ENCODE measurements around the gene RPS4Y1. TPM values are rescaled to one million over a fixed set of nuclear protein-coding genes. Genes with fewer than 3 reads are reported as not detected.

The RPS4Y1 gene
- total and polyA plus RNA-seq, 8 donors: 0.58 to 555 (median 168) TPM; not detected in 1

- Histone ChIP-seq H3K4me3 (no peak overlapping the region), H3K4me1 (no peaks in the 10 kb centered on the region), H3K36me3 (no peaks in the 10 kb centered on the region), H3K9me3 (no peaks in the 10 kb centered on the region), H3K27me3 (no peaks in the 10 kb centered on the region), H3K27ac (no peak overlapping the region)
- WGBS, 5 donors: 17 to 24% (median 23%) methylated on average over 3 of the region's 3 CpGs; no CpG with 5 or more reads in 2 of the 5 donors
- TF ChIP-seq, protein P1, sequence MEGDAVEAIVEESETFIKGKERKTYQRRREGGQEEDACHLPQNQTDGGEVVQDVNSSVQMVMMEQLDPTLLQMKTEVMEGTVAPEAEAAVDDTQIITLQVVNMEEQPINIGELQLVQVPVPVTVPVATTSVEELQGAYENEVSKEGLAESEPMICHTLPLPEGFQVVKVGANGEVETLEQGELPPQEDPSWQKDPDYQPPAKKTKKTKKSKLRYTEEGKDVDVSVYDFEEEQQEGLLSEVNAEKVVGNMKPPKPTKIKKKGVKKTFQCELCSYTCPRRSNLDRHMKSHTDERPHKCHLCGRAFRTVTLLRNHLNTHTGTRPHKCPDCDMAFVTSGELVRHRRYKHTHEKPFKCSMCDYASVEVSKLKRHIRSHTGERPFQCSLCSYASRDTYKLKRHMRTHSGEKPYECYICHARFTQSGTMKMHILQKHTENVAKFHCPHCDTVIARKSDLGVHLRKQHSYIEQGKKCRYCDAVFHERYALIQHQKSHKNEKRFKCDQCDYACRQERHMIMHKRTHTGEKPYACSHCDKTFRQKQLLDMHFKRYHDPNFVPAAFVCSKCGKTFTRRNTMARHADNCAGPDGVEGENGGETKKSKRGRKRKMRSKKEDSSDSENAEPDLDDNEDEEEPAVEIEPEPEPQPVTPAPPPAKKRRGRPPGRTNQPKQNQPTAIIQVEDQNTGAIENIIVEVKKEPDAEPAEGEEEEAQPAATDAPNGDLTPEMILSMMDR (IDR thresholded peaks at IDR 0.05): no peak
- TF ChIP-seq POLR2A (IDR thresholded peaks at IDR 0.05) (no peak), POLR2AphosphoS5 (IDR thresholded peaks at IDR 0.05) (no peak), EP300 (IDR thresholded peaks at IDR 0.05) (no peak)
- intact Hi-C loops (cut with DNase I; ENCODE audit: low total_unique reads): no loop called here
- no peak for DNase-seq
These were observed 16.9 kb upstream of the RPS4Y1 start for GRCh38 chrY:2824471-2824870.

- Histone ChIP-seq H3K4me3 (no peak overlapping the region), H3K4me1 (no peaks in the 10 kb centered on the region), H3K27me3 (peaks cover 0 to 4% (median 0%) of the 10 kb centered on the region in 3 donors), H3K36me3 (no peaks in the 10 kb centered on the region), H3K9me3 (no peaks in the 10 kb centered on the region), H3K27ac (no peak overlapping the region)
- WGBS, 5 donors: 83 to 100% (median 88%) methylated on average over 2 to 5 of the region's 5 CpGs; no CpG with 5 or more reads in 2 of the 5 donors
- intact Hi-C loops (cut with DNase I; ENCODE audit: low total_unique reads): no loop called here
- no peak for DNase-seq
- no peak for TF ChIP-seq POLR2A (IDR thresholded peaks at IDR 0.05)
- TF ChIP-seq, protein P1 (IDR thresholded peaks at IDR 0.05): no peak
- no peak for TF ChIP-seq POLR2AphosphoS5 (IDR thresholded peaks at IDR 0.05)
- no peak for TF ChIP-seq EP300 (IDR thresholded peaks at IDR 0.05)
These were observed 12.9 kb upstream of the RPS4Y1 start for GRCh38 chrY:2828497-2828896.

DNA sequence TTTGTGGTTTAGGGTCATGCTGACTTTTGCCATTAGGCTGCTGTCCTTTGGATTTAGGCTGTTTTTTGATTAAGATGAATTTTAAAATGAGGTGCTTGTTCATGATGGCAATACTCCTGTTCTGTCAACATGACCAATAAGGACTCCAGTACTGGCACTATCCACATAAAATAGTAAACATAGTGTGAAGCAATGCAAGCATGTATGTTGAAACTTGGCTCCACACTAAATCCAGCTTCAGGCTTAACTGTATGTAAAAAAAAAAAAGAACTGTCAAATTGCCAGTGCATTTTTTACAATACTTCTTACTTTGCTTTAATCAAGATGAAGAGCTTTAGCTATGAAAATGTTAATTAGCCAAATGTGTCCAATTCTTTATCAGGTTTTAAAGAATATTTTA, 6.2 kb upstream of the RPS4Y1 start:
- Histone ChIP-seq H3K4me1 (no peaks in the 10 kb centered on the region), H3K27ac (no peak overlapping the region), H3K9me3 (no peaks in the 10 kb centered on the region), H3K27me3 (no peaks in the 10 kb centered on the region), H3K4me3 (no peak overlapping the region), H3K36me3 (no peaks in the 10 kb centered on the region)
- DNase-seq: no peak
- intact Hi-C loops (cut with DNase I; ENCODE audit: low total_unique reads): no loop called here
- TF ChIP-seq, protein P1 (IDR thresholded peaks at IDR 0.05): no peak
- TF ChIP-seq POLR2A (IDR thresholded peaks at IDR 0.05): no peak
- TF ChIP-seq EP300 (IDR thresholded peaks at IDR 0.05): no peak
- TF ChIP-seq POLR2AphosphoS5 (IDR thresholded peaks at IDR 0.05): no peak

- Histone ChIP-seq H3K36me3 (no peaks in the 10 kb centered on the region), H3K27me3 (no peaks in the 10 kb centered on the region), H3K9me3 (no peaks in the 10 kb centered on the region), H3K4me1 (peaks cover 0 to 2% (median 0%) of the 10 kb centered on the region in 4 donors), H3K27ac (no peak overlapping the region), H3K4me3 (no peak overlapping the region)
- DNase-seq: no peak
- TF ChIP-seq POLR2A (IDR thresholded peaks at IDR 0.05): no peak
- TF ChIP-seq POLR2AphosphoS5 (IDR thresholded peaks at IDR 0.05): no peak
- TF ChIP-seq, protein P1 (IDR thresholded peaks at IDR 0.05): no peak
- TF ChIP-seq EP300 (IDR thresholded peaks at IDR 0.05): no peak
- intact Hi-C loops (cut with DNase I; ENCODE audit: low total_unique reads): no loop called here
- 50 to 74% (median 55%) methylated on average over 2 of the region's 2 CpGs; no CpG with 5 or more reads in 2 of the 5 donors for WGBS, 5 donors
These were observed 4.3 kb upstream of the RPS4Y1 start for GRCh38 chrY:2837078-2837477.

All from stomach (tissue), 9 donors.